Keratinocyte (primary cell): Measurements from ENCODE around the gene COMT. TPM values are rescaled to one million over a fixed set of nuclear protein-coding genes. Genes with fewer than 3 reads are reported as not detected.

ENCODE experiments used
- DNase-seq: peaks from one replicate; pipeline ENCODE4 v3.0.0-alpha.2; 2011; ENCODE audit warnings: low read depth, missing footprints, low spot score
- FAIRE-seq: peaks from 2 replicates; lab custom pipeline; 2011; peaks lifted over from hg19 to GRCh38; lab: Jason Lieb, UNC
- H2AFZ ChIP-seq: 2 replicates; pipeline ENCODE4 v1.6.0; 2012; ENCODE audit warnings: low read length, control low read depth, inconsistent platforms; ENCODE audit not compliant: control insufficient read depth
- H3K27ac ChIP-seq: 2 replicates; pipeline ENCODE4 v1.5.1; 2011; ENCODE audit warnings: low read length; ENCODE audit not compliant: control insufficient read depth, insufficient read depth
- H3K27me3 ChIP-seq: 3 replicates; pipeline ENCODE4 v1.6.0; 2011; ENCODE audit warnings: low read length; ENCODE audit not compliant: control insufficient read depth, insufficient read depth; ENCODE audit errors: extremely low read depth
- H3K36me3 ChIP-seq, 2 experiments: 2 replicates in 1 of 2; 3 replicates in 1 of 2; pipeline ENCODE4 v1.5.1; 2011; ENCODE audit warnings: low read length in 2 of 2, mild to moderate bottlenecking in 1 of 2; ENCODE audit not compliant: control insufficient read depth in 2 of 2, insufficient read depth in 2 of 2; ENCODE audit errors: extremely low read depth in 1 of 2
- H3K4me1 ChIP-seq: 3 replicates; pipeline ENCODE4 v1.5.1; 2011; ENCODE audit warnings: low read length; ENCODE audit not compliant: control insufficient read depth, insufficient read depth; ENCODE audit errors: extremely low read depth
- H3K4me2 ChIP-seq: 3 replicates; pipeline ENCODE4 v1.6.0; 2011; ENCODE audit warnings: low read depth, low read length; ENCODE audit not compliant: control insufficient read depth, insufficient read depth; ENCODE audit errors: extremely low read depth
- H3K4me3 ChIP-seq, 3 experiments: fragments of 200-600 bp in 1 of 3; sonication (generic) in 1 of 3; 2 replicates in 2 of 3; 3 replicates in 1 of 3; pipeline ENCODE4 v1.5.1; 2011 to 2016; ENCODE audit warnings: low read length in 3 of 3, mild to moderate bottlenecking in 3 of 3, control low read depth in 2 of 3, inconsistent platforms in 1 of 3, low read depth in 1 of 3, mixed read lengths in 1 of 3, mixed run types in 1 of 3, moderate library complexity in 1 of 3; ENCODE audit not compliant: control insufficient read depth in 2 of 3, insufficient read depth in 2 of 3; ENCODE audit errors: extremely low read depth in 1 of 3
- H3K79me2 ChIP-seq: 2 replicates; pipeline ENCODE4 v1.6.0; 2012; ENCODE audit warnings: low read length; ENCODE audit not compliant: control insufficient read depth, insufficient read depth
- H3K9ac ChIP-seq: 3 replicates; pipeline ENCODE4 v1.6.0; 2011; ENCODE audit warnings: low read length; ENCODE audit not compliant: control insufficient read depth, insufficient read depth; ENCODE audit errors: extremely low read depth
- H3K9me1 ChIP-seq: 3 replicates; pipeline ENCODE4 v1.6.0; 2011; ENCODE audit warnings: low read length; ENCODE audit not compliant: control insufficient read depth, insufficient read depth; ENCODE audit errors: extremely low read depth
- H3K9me3 ChIP-seq: 2 replicates; pipeline ENCODE4 v1.5.1; 2012; ENCODE audit warnings: low read depth, low read length; ENCODE audit not compliant: control insufficient read depth
- H4K20me1 ChIP-seq: 3 replicates; pipeline ENCODE4 v1.6.0; 2011; ENCODE audit warnings: low read length; ENCODE audit not compliant: control insufficient read depth, insufficient read depth; ENCODE audit errors: extremely low read depth
- EZH2 ChIP-seq: IDR thresholded peaks from one replicate; pipeline ENCODE4 v1.6.1; 2012; ENCODE audit warnings: inconsistent platforms, mild to moderate bottlenecking, low read length, moderate library complexity
- dilution Hi-C: fragments of 300-500 bp; cut with MboI; formaldehyde crosslinking; loops from one replicate; pipeline ENCODE4 v1.7.0; 2020; ENCODE audit warnings: low sequenced_read_pairs; ENCODE audit not compliant: extremely low pct_ligation_motif_present
- polyA plus RNA-seq, 5 experiments: library from polyadenylated mRNA; depleted of rRNA in 3 of 5; stranded (reverse) in 3 of 5; stranded (forward) in 1 of 5; unstranded in 1 of 5; fragments of >200 nt; gene quantifications; 1 replicate in 1 of 5; 2 replicates in 3 of 5; 3 replicates in 1 of 5; pipeline versions ENCODE4 v1.2.1 to v1.2.3, GENCODE V29; 2011 to 2012; ENCODE audit warnings: missing spikeins in 2 of 5, low read depth in 1 of 5, low replicate concordance in 1 of 5
- TF ChIP-seq, protein P1 (sequence below), 3 experiments: IDR thresholded peaks in 1 of 3; conservative IDR thresholded peaks in 1 of 3; optimal IDR thresholded peaks in 1 of 3; 2 replicates in 2 of 3; 3 replicates in 1 of 3; pipeline versions ENCODE3 to v1.5.1; 2011; ENCODE audit warnings: low read length in 3 of 3, mild to moderate bottlenecking in 3 of 3, moderate library complexity in 2 of 3, control low read depth in 1 of 3, inconsistent platforms in 1 of 3; ENCODE audit not compliant: insufficient read depth in 2 of 3; ENCODE audit errors: extremely low read depth in 1 of 3

Gene COMT
- polyA plus RNA-seq, 1 donor (not counting 4 experiments of a cell fraction or from before 2014, with no cell fraction given), result 139 TPM

GRCh38 chr22:19993926-19994325 lies 52.4 kb downstream of the COMT start:
- no peak overlapping the region for H3K27ac ChIP-seq
- no peaks in the 10 kb centered on the region for H3K9me3 ChIP-seq
- no peak overlapping the region for H3K4me3 ChIP-seq
- dilution Hi-C loops, result no loop called here
- no peaks in the 10 kb centered on the region for H3K9me1 ChIP-seq
- no peak overlapping the region for H3K9ac ChIP-seq
- no peaks in the 10 kb centered on the region for H3K36me3 ChIP-seq
- H3K4me1 ChIP-seq, result no peaks in the 10 kb centered on the region
- TF ChIP-seq, protein P1, sequence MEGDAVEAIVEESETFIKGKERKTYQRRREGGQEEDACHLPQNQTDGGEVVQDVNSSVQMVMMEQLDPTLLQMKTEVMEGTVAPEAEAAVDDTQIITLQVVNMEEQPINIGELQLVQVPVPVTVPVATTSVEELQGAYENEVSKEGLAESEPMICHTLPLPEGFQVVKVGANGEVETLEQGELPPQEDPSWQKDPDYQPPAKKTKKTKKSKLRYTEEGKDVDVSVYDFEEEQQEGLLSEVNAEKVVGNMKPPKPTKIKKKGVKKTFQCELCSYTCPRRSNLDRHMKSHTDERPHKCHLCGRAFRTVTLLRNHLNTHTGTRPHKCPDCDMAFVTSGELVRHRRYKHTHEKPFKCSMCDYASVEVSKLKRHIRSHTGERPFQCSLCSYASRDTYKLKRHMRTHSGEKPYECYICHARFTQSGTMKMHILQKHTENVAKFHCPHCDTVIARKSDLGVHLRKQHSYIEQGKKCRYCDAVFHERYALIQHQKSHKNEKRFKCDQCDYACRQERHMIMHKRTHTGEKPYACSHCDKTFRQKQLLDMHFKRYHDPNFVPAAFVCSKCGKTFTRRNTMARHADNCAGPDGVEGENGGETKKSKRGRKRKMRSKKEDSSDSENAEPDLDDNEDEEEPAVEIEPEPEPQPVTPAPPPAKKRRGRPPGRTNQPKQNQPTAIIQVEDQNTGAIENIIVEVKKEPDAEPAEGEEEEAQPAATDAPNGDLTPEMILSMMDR (optimal IDR thresholded peaks at IDR 0.05 in 1 of 3, IDR thresholded peaks at IDR 0.05 in 1 of 3, conservative IDR thresholded peaks at IDR 0.05 in 1 of 3; ENCODE audit: extremely low read depth in 1 of 3, insufficient read depth in 2 of 3, low read length in 3 of 3), result no peak
- TF ChIP-seq EZH2, result no peak
- DNase-seq (no peak), FAIRE-seq (no peak)
- H2AFZ ChIP-seq, result no peak overlapping the region
- peaks cover 15% of the 10 kb centered on the region for H3K27me3 ChIP-seq
- H3K4me2 ChIP-seq, result no peak overlapping the region
- H4K20me1 ChIP-seq, result no peaks in the 10 kb centered on the region
- no peaks in the 10 kb centered on the region for H3K79me2 ChIP-seq

- Histone ChIP-seq H3K4me3 (no peak overlapping the region), H3K27ac (no peak overlapping the region), H3K27me3 (peaks cover 15% of the 10 kb centered on the region), H2AFZ (no peak overlapping the region), H3K36me3 (no peaks in the 10 kb centered on the region), H3K9me3 (no peaks in the 10 kb centered on the region), H4K20me1 (no peaks in the 10 kb centered on the region), H3K4me2 (no peak overlapping the region), H3K4me1 (no peaks in the 10 kb centered on the region), H3K9me1 (no peaks in the 10 kb centered on the region), H3K9ac (no peak overlapping the region), H3K79me2 (no peaks in the 10 kb centered on the region)
- FAIRE-seq, result no peak
- DNase-seq, result no peak
- dilution Hi-C loops, result no loop called here
- TF ChIP-seq, protein P1 (optimal IDR thresholded peaks at IDR 0.05 in 1 of 3, IDR thresholded peaks at IDR 0.05 in 1 of 3, conservative IDR thresholded peaks at IDR 0.05 in 1 of 3; ENCODE audit: extremely low read depth in 1 of 3, insufficient read depth in 2 of 3, low read length in 3 of 3), result no peak
- no peak for TF ChIP-seq EZH2
Measured at GRCh38 chr22:19994851-19995610, 53.5 kb downstream of the COMT start.
